Hepatocyte (in vitro differentiated cells): ENCODE measurements around the gene ROR1. TPM values are rescaled to one million over a fixed set of nuclear protein-coding genes. Genes with fewer than 3 reads are reported as not detected.

ENCODE experiments used
- DNase-seq: peaks from one replicate; pipeline ENCODE4 v3.0.0-alpha.2; 2016; ENCODE audit warnings: low spot score
- H2AFZ ChIP-seq: fragments of 200-600 bp; sonication (generic); 2 replicates; pipeline ENCODE4 v1.6.0; 2016; ENCODE audit warnings: antibody characterized with exemption, mild to moderate bottlenecking
- H3K27ac ChIP-seq: fragments of 200-600 bp; sonication (generic); 2 replicates; pipeline ENCODE4 v1.5.1; 2016; ENCODE audit warnings: mild to moderate bottlenecking
- H3K27me3 ChIP-seq: fragments of 200-600 bp; sonication (generic); 2 replicates; pipeline ENCODE4 v1.6.1; 2016
- H3K36me3 ChIP-seq: fragments of 200-600 bp; sonication (generic); replicated peaks from 2 replicates; pipeline ENCODE4 v1.5.1; 2016; ENCODE audit warnings: low read depth; ENCODE audit not compliant: insufficient read depth
- H3K4me1 ChIP-seq: fragments of 200-600 bp; sonication (generic); 2 replicates; pipeline ENCODE4 v1.5.1; 2016; ENCODE audit warnings: mild to moderate bottlenecking, moderate library complexity; ENCODE audit not compliant: insufficient read depth
- H3K4me2 ChIP-seq: fragments of 200-600 bp; sonication (generic); 2 replicates; pipeline ENCODE4 v1.6.0; 2016
- H3K4me3 ChIP-seq: fragments of 200-600 bp; sonication (generic); 2 replicates; pipeline ENCODE4 v1.5.1; 2016; ENCODE audit warnings: mild to moderate bottlenecking
- H3K79me2 ChIP-seq: fragments of 200-600 bp; sonication (generic); 2 replicates; pipeline ENCODE4 v1.6.0; 2017; ENCODE audit warnings: mild to moderate bottlenecking
- H3K9me2 ChIP-seq: fragments of 200-600 bp; sonication (generic); replicated peaks from 2 replicates; pipeline ENCODE4 v1.6.0; 2017; ENCODE audit warnings: mild to moderate bottlenecking; ENCODE audit not compliant: insufficient read depth
- H3K9me3 ChIP-seq: fragments of 200-600 bp; sonication (generic); 2 replicates; pipeline ENCODE4 v1.5.1; 2016; ENCODE audit warnings: low read depth, mild to moderate bottlenecking
- H4K20me1 ChIP-seq: fragments of 200-600 bp; sonication (generic); 2 replicates; pipeline ENCODE4 v1.6.0; 2016; ENCODE audit warnings: mild to moderate bottlenecking; ENCODE audit not compliant: insufficient read depth, poor library complexity, severe bottlenecking
- CTCF ChIP-seq: fragments of 200-600 bp; sonication (generic); IDR thresholded peaks from 2 replicates; pipeline ENCODE4 v1.5.1; 2016; ENCODE audit warnings: antibody characterized with exemption, mild to moderate bottlenecking; ENCODE audit not compliant: poor library complexity
- EZH2 ChIP-seq: fragments of 200-600 bp; sonication (generic); IDR thresholded peaks from 2 replicates; pipeline ENCODE4 v1.6.1; 2016; ENCODE audit warnings: antibody characterized with exemption, mild to moderate bottlenecking, borderline replicate concordance
- EZH2phosphoT487 ChIP-seq: fragments of 200-600 bp; sonication (generic); IDR thresholded peaks from one replicate; pipeline ENCODE4 v1.6.1; 2018; ENCODE audit warnings: antibody characterized with exemption, mild to moderate bottlenecking, low read depth, moderate library complexity; ENCODE audit not compliant: unreplicated experiment, severe bottlenecking
- WGBS: methylation state at CpG from one replicate; pipeline ENCODE4 v1.1.6; 2016; ENCODE audit warnings: low lambda C conversion rate; ENCODE audit errors: missing lambda C conversion rate; 5-methylcytosine and 5-hydroxymethylcytosine counted together
- polyA plus RNA-seq: library from polyadenylated mRNA; unstranded; fragments of >200 nt; fragmentation: Nextera tagmentation; extraction: Ambion mirVana; gene quantifications from 2 replicates; pipeline ENCODE4 v1.2.1, GENCODE V29; 2016
- total RNA-seq: library from RNA; depleted of rRNA; stranded (reverse); fragments of >200 nt; gene quantifications from 2 replicates; pipeline ENCODE4 v1.2.3, GENCODE V29; 2014

The ROR1 gene
- total and polyA plus RNA-seq, 2 experiments from 2014 or later, result 16.4 to 27.7 TPM

GRCh38 chr1:64082459-64082858 is 308.6 kb downstream of the ROR1 start:
- no peak overlapping the region for H3K4me3 ChIP-seq
- no peak for DNase-seq
- no peak for TF ChIP-seq CTCF
- no peak for TF ChIP-seq EZH2
- TF ChIP-seq EZH2phosphoT487, result no peak
- no peaks in the 10 kb centered on the region for H3K27me3 ChIP-seq
- no peaks in the 10 kb centered on the region for H4K20me1 ChIP-seq
- H3K27ac ChIP-seq, result no peak overlapping the region
- H3K9me2 ChIP-seq, result no peaks in the 10 kb centered on the region
- H3K4me1 ChIP-seq, result no peaks in the 10 kb centered on the region
- no peak overlapping the region for H3K4me2 ChIP-seq
- H2AFZ ChIP-seq, result no peak overlapping the region
- H3K36me3 ChIP-seq, result no peaks in the 10 kb centered on the region
- no peaks in the 10 kb centered on the region for H3K9me3 ChIP-seq
- no peaks in the 10 kb centered on the region for H3K79me2 ChIP-seq
- 76% methylated on average over 3 of the region's 3 CpGs for WGBS

- H2AFZ ChIP-seq, result no peak overlapping the region
- no peaks in the 10 kb centered on the region for H3K36me3 ChIP-seq
- no peak overlapping the region for H3K4me3 ChIP-seq
- H3K9me2 ChIP-seq, result no peaks in the 10 kb centered on the region
- no peaks in the 10 kb centered on the region for H3K9me3 ChIP-seq
- no peaks in the 10 kb centered on the region for H3K27me3 ChIP-seq
- no peak overlapping the region for H3K4me2 ChIP-seq
- H3K4me1 ChIP-seq, result no peaks in the 10 kb centered on the region
- TF ChIP-seq EZH2, result no peak
- TF ChIP-seq EZH2phosphoT487, result no peak
- no peak for TF ChIP-seq CTCF
- 86% methylated on average over 2 of the region's 2 CpGs for WGBS
- H3K27ac ChIP-seq, result no peak overlapping the region
- H3K79me2 ChIP-seq, result no peaks in the 10 kb centered on the region
- DNase-seq, result no peak
- no peaks in the 10 kb centered on the region for H4K20me1 ChIP-seq
Measured at GRCh38 chr1:64084451-64084850, 310.6 kb downstream of the ROR1 start.

GRCh38 chr1:64087768-64088167 is 314.0 kb downstream of the ROR1 start:
- no peak overlapping the region for H3K4me2 ChIP-seq
- no peak for DNase-seq
- no peaks in the 10 kb centered on the region for H3K27me3 ChIP-seq
- TF ChIP-seq EZH2, result no peak
- no peak for TF ChIP-seq EZH2phosphoT487
- no peak overlapping the region for H3K27ac ChIP-seq
- no peaks in the 10 kb centered on the region for H3K79me2 ChIP-seq
- H3K4me3 ChIP-seq, result no peak overlapping the region
- no peaks in the 10 kb centered on the region for H3K36me3 ChIP-seq
- whole genome bisulfite sequencing, result 48% methylated on average over 2 of the region's 2 CpGs
- no peaks in the 10 kb centered on the region for H4K20me1 ChIP-seq
- H3K9me3 ChIP-seq, result no peaks in the 10 kb centered on the region
- H3K9me2 ChIP-seq, result no peaks in the 10 kb centered on the region
- H2AFZ ChIP-seq, result no peak overlapping the region
- no peaks in the 10 kb centered on the region for H3K4me1 ChIP-seq

- Histone ChIP-seq H3K9me2 (no peaks in the 10 kb centered on the region), H2AFZ (no peak overlapping the region), H3K36me3 (no peaks in the 10 kb centered on the region), H3K4me1 (no peaks in the 10 kb centered on the region), H3K27ac (no peak overlapping the region), H4K20me1 (no peaks in the 10 kb centered on the region), H3K27me3 (no peaks in the 10 kb centered on the region), H3K79me2 (no peaks in the 10 kb centered on the region), H3K9me3 (no peaks in the 10 kb centered on the region), H3K4me3 (no peak overlapping the region), H3K4me2 (no peak overlapping the region)
- TF ChIP-seq EZH2 (no peak), CTCF (no peak), EZH2phosphoT487 (no peak)
- no peak for DNase-seq
- 72% methylated on average over 3 of the region's 3 CpGs for WGBS
Measured at GRCh38 chr1:64090436-64090835, 316.6 kb downstream of the ROR1 start.
